MM.1S (cell line): ENCODE data around the gene ARVCF.

Source experiments
- DNase-seq: peaks from one replicate; pipeline ENCODE4 v3.0.0-alpha.2; 2015
- H2AFZ ChIP-seq: fragments of 300-600 bp; sonication (generic); 2 replicates; pipeline ENCODE4 v1.6.0; 2016; ENCODE audit warnings: antibody characterized with exemption, low read length
- H3F3A ChIP-seq: fragments of 300-600 bp; sonication (generic); 2 replicates; pipeline ENCODE4 v1.6.1; 2016; ENCODE audit warnings: mild to moderate bottlenecking, antibody characterized with exemption, low read length, moderate library complexity, mixed read lengths; ENCODE audit not compliant: insufficient read depth
- H3K27ac ChIP-seq: fragments of 300-600 bp; sonication (generic); 2 replicates; pipeline ENCODE4 v1.5.1; 2016; ENCODE audit warnings: mild to moderate bottlenecking, low read length
- H3K27me3 ChIP-seq: fragments of 300-600 bp; sonication (generic); replicated peaks from 2 replicates; pipeline ENCODE4 v1.6.0; 2016; ENCODE audit warnings: low read length; ENCODE audit not compliant: insufficient read depth
- H3K36me3 ChIP-seq: fragments of 300-600 bp; sonication (generic); replicated peaks from 2 replicates; pipeline ENCODE4 v1.6.1; 2016; ENCODE audit warnings: mild to moderate bottlenecking, low read length, mixed read lengths; ENCODE audit not compliant: insufficient read depth
- H3K4me1 ChIP-seq: fragments of 300-600 bp; sonication (generic); 2 replicates; pipeline ENCODE4 v1.6.1; 2016; ENCODE audit warnings: low read length, mixed read lengths
- H3K4me2 ChIP-seq: fragments of 300-600 bp; sonication (generic); 2 replicates; pipeline ENCODE4 v1.6.0; 2016; ENCODE audit warnings: low read depth, low read length
- H3K4me3 ChIP-seq: fragments of 300-600 bp; sonication (generic); 2 replicates; pipeline ENCODE4 v1.5.1; 2016; ENCODE audit warnings: low read length, mixed read lengths
- H3K79me2 ChIP-seq: fragments of 300-600 bp; sonication (generic); 2 replicates; pipeline ENCODE4 v1.6.1; 2016; ENCODE audit warnings: mixed run types, low read length, mixed read lengths
- H3K9ac ChIP-seq: fragments of 300-600 bp; sonication (generic); 2 replicates; pipeline ENCODE4 v1.6.1; 2016; ENCODE audit warnings: low read length, mixed read lengths
- H3K9me2 ChIP-seq: fragments of 300-600 bp; sonication (generic); replicated peaks from 2 replicates; pipeline ENCODE4 v1.6.1; 2016; ENCODE audit warnings: mild to moderate bottlenecking, low read length, mixed read lengths; ENCODE audit not compliant: insufficient read depth
- H3K9me3 ChIP-seq: fragments of 300-600 bp; sonication (generic); replicated peaks from 2 replicates; pipeline ENCODE4 v1.6.1; 2016; ENCODE audit warnings: mild to moderate bottlenecking, low read length, mixed read lengths; ENCODE audit not compliant: insufficient read depth
- H4K20me1 ChIP-seq: fragments of 300-600 bp; sonication (generic); 2 replicates; pipeline ENCODE4 v1.6.1; 2016; ENCODE audit warnings: mild to moderate bottlenecking, low read length, moderate library complexity, mixed read lengths; ENCODE audit not compliant: insufficient read depth
- EZH2 ChIP-seq: fragments of 300-600 bp; sonication (generic); optimal IDR thresholded peaks from 2 replicates; pipeline ENCODE3; 2017; ENCODE audit warnings: low read depth, mild to moderate bottlenecking, antibody characterized with exemption, low read length, mixed read lengths
- EZH2phosphoT487 ChIP-seq: fragments of 300-600 bp; sonication (generic); IDR thresholded peaks from 2 replicates; pipeline ENCODE4 v1.6.1; 2018; ENCODE audit warnings: antibody characterized with exemption, low read length
- TF ChIP-seq, protein P1 (sequence below): fragments of 300-600 bp; sonication (generic); IDR thresholded peaks from 2 replicates; pipeline ENCODE4 v1.5.1; 2016; ENCODE audit warnings: antibody characterized with exemption, low read length, mixed read lengths

The ARVCF gene

DNA sequence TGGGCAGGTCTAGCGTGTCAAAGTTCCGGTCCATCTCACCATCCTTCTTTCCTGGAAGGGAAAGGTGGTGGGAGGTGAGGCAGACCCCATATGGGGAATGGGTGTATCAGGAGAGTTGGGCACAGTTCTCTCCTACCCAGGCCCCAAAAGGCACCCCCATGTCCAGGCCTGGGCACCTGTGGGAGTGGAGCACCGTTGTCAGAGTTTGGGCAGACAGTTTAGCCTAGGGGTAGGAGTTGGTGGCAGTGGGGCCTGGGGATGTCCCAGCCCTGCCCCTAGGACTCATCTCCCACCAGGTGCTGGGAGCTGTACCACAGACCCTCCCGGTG is 41.0 kb downstream of the ARVCF start:
- no peaks in the 10 kb centered on the region for H3K4me1 ChIP-seq
- H4K20me1 ChIP-seq: no peaks in the 10 kb centered on the region
- DNase-seq: no peak
- H3F3A ChIP-seq: no peaks in the 10 kb centered on the region
- H2AFZ ChIP-seq: no peak overlapping the region
- H3K9ac ChIP-seq: no peak overlapping the region
- no peaks in the 10 kb centered on the region for H3K36me3 ChIP-seq
- TF ChIP-seq EZH2: no peak
- TF ChIP-seq, protein P1, sequence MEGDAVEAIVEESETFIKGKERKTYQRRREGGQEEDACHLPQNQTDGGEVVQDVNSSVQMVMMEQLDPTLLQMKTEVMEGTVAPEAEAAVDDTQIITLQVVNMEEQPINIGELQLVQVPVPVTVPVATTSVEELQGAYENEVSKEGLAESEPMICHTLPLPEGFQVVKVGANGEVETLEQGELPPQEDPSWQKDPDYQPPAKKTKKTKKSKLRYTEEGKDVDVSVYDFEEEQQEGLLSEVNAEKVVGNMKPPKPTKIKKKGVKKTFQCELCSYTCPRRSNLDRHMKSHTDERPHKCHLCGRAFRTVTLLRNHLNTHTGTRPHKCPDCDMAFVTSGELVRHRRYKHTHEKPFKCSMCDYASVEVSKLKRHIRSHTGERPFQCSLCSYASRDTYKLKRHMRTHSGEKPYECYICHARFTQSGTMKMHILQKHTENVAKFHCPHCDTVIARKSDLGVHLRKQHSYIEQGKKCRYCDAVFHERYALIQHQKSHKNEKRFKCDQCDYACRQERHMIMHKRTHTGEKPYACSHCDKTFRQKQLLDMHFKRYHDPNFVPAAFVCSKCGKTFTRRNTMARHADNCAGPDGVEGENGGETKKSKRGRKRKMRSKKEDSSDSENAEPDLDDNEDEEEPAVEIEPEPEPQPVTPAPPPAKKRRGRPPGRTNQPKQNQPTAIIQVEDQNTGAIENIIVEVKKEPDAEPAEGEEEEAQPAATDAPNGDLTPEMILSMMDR: no peak
- H3K27me3 ChIP-seq: peaks cover 39% of the 10 kb centered on the region
- H3K9me2 ChIP-seq: no peaks in the 10 kb centered on the region
- no peak overlapping the region for H3K4me3 ChIP-seq
- no peaks in the 10 kb centered on the region for H3K79me2 ChIP-seq
- no peak overlapping the region for H3K4me2 ChIP-seq
- no peak overlapping the region for H3K27ac ChIP-seq
- no peaks in the 10 kb centered on the region for H3K9me3 ChIP-seq

GRCh38 chr22:19974935-19975706 is 41.5 kb downstream of the ARVCF start:
- Histone ChIP-seq H3K4me1 (no peaks in the 10 kb centered on the region), H3K4me3 (no peak overlapping the region), H2AFZ (no peak overlapping the region), H3K9me2 (no peaks in the 10 kb centered on the region), H3K27ac (no peak overlapping the region), H4K20me1 (no peaks in the 10 kb centered on the region), H3K36me3 (no peaks in the 10 kb centered on the region), H3K4me2 (no peak overlapping the region), H3K27me3 (peaks cover 33% of the 10 kb centered on the region), H3K9ac (no peak overlapping the region), H3F3A (no peaks in the 10 kb centered on the region), H3K79me2 (no peaks in the 10 kb centered on the region), H3K9me3 (no peaks in the 10 kb centered on the region)
- TF ChIP-seq EZH2phosphoT487 (no peak), EZH2 (no peak)
- TF ChIP-seq, protein P1: no peak
- no peak for DNase-seq

- no peak overlapping the region for H3K4me3 ChIP-seq
- peak; percentile 27 for DNase-seq
- peaks cover 25% of the 10 kb centered on the region for H3K27me3 ChIP-seq
- no peak overlapping the region for H3K27ac ChIP-seq
- TF ChIP-seq EZH2phosphoT487: no peak
- H3K79me2 ChIP-seq: no peaks in the 10 kb centered on the region
- no peak overlapping the region for H2AFZ ChIP-seq
- no peak overlapping the region for H3K9ac ChIP-seq
- H3K4me2 ChIP-seq: no peak overlapping the region
- no peaks in the 10 kb centered on the region for H3K36me3 ChIP-seq
- H3K9me3 ChIP-seq: no peaks in the 10 kb centered on the region
- no peaks in the 10 kb centered on the region for H3K4me1 ChIP-seq
- no peaks in the 10 kb centered on the region for H3K9me2 ChIP-seq
- H4K20me1 ChIP-seq: no peaks in the 10 kb centered on the region
- no peaks in the 10 kb centered on the region for H3F3A ChIP-seq
These were observed 42.3 kb downstream of the ARVCF start for GRCh38 chr22:19974268-19974861.

- H3K79me2 ChIP-seq: no peaks in the 10 kb centered on the region
- no peaks in the 10 kb centered on the region for H3K9me2 ChIP-seq
- no peaks in the 10 kb centered on the region for H4K20me1 ChIP-seq
- no peaks in the 10 kb centered on the region for H3F3A ChIP-seq
- H3K4me2 ChIP-seq: no peak overlapping the region
- no peak overlapping the region for H2AFZ ChIP-seq
- H3K27me3 ChIP-seq: peaks cover 19% of the 10 kb centered on the region
- H3K36me3 ChIP-seq: no peaks in the 10 kb centered on the region
- no peak overlapping the region for H3K4me3 ChIP-seq
- no peaks in the 10 kb centered on the region for H3K4me1 ChIP-seq
- TF ChIP-seq EZH2phosphoT487 (no peak), EZH2 (no peak)
- TF ChIP-seq, protein P1: no peak
- no peak for DNase-seq
- no peaks in the 10 kb centered on the region for H3K9me3 ChIP-seq
- H3K9ac ChIP-seq: no peak overlapping the region
- H3K27ac ChIP-seq: no peak overlapping the region
These were observed 42.9 kb downstream of the ARVCF start for GRCh38 chr22:19973551-19974267.
